Frontal cortex (tissue), 4 donors: Measurements from ENCODE around the gene RARG. TPM values are rescaled to one million over a fixed set of nuclear protein-coding genes. Genes with fewer than 3 reads are reported as not detected.
"Not testable (repeated sequence)": the region's sequence is repeated elsewhere in the genome, so short reads cannot be mapped to it uniquely, and the experiment has no call there.

Experiments used
- DNase-seq, 2 donors: peaks; one replicate each; pipeline ENCODE4 v3.0.0; 2012; ENCODE audit warnings: low spot score in 2 of 2
- FAIRE-seq: peaks from 2 replicates; lab custom pipeline; 2012; peaks lifted over from hg19 to GRCh38; lab: Jason Lieb, UNC
- total RNA-seq: library from RNA; depleted of rRNA; stranded (reverse); fragments of >200 nt; gene quantifications from one replicate; pipeline ENCODE4 v1.2.3, GENCODE V29; 2014
- donor health status: control.
- donor health status: control.
- donor health status: control.

The RARG gene
- total RNA-seq, 1 donor from 2014 or later: 1.6 TPM

DNA sequence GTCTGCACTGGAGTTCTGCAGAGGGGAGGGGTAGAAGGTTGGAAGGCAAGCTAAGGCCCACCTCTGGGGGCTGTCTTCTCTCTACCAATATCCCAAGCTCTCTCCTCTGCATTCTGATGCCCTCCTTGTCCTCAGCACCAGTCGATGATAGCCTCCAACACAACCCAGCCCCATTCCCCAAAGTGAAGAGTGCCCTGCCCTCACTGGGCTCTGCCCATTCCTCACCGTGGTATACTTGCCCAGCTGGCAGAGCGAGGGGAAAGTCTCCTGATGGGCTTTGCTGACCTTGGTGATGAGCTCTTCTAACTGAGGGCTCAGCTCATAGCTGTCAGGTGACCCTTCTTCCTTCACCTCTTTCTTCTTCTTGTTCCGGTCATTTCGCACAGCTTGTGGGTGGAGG lies 17.8 kb downstream of the RARG start:
- FAIRE-seq: no peak

DNA sequence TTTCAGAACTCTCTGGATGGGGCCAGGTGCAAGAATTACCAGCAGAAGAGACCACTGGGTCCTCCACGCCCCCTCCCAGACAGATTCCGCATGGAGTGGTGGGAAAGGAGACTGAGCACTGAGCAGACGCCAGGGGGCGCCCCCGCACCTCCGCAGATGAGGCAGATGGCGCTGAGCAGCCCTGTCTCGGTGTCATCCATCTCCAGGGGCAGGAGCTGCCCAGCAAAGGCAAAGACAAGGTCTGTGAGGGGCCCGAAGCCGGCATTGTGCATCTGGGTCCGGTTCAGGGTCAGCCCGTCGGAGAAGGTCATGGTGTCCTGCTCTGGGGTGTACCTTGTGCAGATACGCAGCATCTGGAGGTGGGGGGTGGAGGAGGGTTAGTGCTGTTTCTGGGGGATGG lies 18.7 kb downstream of the RARG start:
- FAIRE-seq (no peak), DNase-seq (peak; percentile 81 to 89)

More for the DNA sequence above, 17.8 kb downstream of the RARG start:
- DNase-seq: no peak

DNA sequence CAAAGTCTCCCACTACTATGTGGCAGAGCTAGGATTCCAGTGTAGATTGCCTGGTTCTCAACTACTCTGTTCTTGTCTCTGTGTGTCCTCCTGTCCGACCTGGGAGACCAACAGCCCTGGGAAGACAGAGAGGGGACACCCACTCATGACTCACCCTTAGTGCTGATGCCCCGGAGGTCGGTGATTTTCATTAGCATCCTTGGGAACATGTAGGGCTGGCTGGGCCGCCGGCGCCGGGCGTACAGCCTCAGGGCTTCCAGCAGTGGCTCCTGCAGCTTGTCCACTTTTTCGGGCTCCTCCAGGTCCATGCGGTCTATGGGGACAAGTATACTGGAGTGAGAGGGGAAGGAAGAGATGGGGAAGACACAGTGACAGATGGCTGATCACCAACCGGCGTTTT lies 19.1 kb downstream of the RARG start:
- FAIRE-seq: no peak

DNA sequence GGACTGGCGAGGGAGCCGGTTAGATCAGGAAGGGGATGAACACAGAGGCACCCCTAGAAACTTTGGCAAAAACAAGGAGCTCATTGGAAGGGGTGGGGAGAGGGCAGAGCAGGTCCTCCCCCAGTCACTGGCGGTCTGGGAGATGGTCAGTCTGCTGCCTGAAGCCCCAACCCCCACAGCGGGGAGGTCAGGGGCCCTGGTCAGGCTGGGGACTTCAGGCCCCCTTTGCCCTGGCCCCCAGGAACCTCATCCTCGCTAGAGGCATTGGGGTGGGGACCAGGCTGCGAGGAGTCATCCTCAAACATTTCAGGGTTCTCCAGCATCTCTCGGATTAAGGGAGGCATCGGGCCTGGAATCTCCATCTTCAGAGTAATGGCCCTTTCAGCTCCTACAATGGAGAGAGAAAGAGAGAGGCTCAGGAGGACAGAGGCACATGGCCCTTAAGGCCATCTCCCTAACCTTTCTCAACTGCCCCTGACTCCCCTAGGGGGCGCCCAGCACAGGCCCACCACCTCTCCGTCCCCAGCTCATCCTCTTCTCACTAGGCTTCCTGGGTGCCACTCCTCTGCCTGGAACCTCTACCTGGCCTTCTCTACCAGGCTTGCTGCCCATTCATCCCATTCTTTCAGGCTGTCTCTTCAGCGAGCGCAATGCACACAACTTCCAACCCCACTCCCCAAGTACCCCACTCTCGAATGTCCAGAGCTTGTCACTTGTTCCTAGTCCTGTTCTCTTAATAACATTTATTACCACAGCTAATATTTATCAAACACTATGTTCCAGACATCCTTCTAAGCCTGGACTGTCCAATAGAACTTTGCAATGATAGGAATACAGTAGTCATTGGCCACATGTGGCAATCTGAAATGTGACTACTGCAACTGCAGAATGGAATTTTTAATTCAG lies 20.3 kb downstream of the RARG start:
- no peak for FAIRE-seq
- DNase-seq: no peak

More for the DNA sequence above, 19.1 kb downstream of the RARG start:
- no peak for DNase-seq

DNA sequence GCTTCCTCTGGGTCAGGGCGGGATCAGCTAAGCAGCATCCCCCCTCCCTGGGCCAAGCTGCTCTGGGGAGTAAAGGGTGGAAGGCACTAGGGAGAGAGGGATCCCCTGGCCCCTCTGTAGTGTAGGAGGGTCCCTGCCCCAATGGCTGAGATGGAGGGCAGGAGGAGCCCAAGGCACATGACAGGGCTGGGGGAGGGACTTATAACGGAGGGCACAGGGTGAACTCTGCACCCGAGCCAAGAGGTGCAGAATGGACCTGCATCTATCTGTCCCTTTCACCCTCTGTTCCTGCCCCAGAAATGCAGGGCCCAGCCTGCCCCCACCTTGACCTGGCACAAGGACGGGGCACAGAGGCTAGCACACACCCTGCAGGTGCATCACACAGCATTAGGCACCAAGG lies 21.2 kb downstream of the RARG start:
- FAIRE-seq (no peak), DNase-seq (no peak)

DNA sequence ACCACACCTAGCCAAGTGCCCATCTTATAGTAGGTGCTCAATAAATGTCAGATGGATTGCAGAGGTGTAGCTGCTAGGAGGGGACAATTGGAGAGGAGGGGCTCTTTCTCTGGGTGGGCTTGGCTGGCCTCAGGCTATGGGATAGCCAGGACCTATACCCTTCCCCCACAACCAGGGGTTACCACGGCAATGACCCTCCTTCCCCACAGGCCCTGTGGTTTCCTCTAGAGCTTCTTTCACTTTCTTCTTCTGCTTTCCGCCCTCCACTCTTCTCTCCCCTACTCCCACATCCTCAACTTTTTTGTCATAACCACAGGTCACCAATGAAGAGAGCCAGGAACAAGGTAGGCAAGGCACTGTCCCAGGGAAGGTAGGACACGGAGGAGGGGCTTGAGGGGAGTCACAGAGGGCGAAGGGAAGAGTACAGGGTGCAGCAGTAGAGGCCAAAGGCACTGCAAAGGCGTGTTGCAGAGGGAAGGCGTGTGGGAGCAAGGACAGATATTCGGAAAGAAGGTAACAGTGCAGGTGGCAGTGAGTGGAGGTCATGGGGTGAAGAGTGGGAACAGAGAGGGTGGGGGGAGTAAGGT lies 23.0 kb downstream of the RARG start:
- FAIRE-seq (no peak), DNase-seq (no peak)

DNA sequence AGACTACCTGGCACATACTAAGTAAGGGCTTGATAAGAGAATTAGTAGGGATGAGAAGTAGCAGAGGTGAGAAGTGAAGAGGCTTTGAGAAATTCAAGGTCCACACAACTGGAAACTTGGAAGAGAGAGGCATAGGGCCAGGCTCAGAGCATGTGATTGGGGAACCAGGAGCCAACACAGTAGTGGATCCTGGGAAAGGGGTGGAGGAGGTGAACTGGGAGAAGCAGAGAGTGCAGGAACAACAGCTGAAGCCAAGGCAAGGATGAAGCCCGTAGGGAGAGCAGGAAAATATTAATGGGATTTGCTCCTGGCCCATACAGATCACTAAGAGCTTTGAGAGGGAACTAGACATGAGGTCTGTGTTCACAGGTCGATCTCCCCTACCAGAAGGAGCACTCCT lies 23.6 kb downstream of the RARG start:
- DNase-seq (no peak), FAIRE-seq (no peak)

DNA sequence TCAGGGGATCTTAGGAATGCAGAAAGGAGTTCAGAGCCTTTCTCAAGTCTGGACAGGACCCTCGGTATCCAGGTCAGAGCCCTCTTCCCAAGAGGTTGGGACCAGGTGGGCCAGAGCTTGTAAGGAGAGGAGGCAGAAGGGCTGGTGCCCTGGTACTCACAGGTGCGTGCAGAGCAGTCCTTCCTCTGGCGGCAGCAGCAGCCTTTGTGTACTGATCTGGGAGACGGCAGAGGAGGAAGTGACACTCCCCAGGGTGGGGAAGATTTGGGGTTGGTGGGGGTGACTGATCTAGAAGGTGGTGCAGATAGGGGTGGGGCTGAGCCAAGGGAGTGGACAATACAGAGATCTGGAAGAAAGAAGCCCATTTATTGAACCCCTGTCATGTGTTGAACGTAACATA lies 25.0 kb downstream of the RARG start, which contains the start of gene ITGB7:
Gene ITGB7, minus strand, starts transcription at position 210 of the 400 bp plus-strand sequence. CDS start 6,808 bp downstream, outside the sequence.
- DNase-seq (no peak), FAIRE-seq (no peak)

DNA sequence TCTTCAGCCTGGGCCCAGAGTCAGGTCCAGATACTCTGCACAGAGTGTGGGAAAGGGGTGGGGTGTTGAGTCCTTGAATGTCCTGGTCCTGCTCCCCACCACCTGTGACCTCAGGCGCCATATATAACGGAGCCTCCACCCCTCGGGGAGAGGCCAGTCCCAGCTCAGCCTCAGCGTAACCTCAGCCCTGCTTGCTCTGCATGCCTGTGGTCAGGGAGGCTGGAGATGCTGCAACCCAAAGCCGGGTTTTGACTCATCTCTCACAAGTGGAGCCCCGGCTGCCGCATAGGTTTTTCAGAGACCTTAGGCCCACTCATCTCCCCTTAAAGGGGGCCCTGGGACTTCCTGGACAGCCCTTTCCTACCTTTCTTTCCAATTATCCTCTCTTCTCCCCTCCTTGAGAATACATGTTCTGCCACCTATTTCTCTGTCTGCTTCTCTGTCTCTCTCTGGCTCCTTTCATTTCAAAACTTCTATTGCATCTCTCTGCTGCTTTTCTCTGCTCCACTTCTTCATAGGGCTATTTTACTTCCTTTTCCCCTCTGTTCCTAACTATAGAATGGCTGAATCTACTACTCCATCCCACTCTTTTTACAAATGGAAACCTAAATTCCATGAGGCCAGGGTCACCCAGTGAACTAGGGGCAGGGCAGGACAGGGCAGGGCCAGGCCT lies 26.1 kb downstream of the RARG start:
- DNase-seq (no peak), FAIRE-seq (no peak)

DNA sequence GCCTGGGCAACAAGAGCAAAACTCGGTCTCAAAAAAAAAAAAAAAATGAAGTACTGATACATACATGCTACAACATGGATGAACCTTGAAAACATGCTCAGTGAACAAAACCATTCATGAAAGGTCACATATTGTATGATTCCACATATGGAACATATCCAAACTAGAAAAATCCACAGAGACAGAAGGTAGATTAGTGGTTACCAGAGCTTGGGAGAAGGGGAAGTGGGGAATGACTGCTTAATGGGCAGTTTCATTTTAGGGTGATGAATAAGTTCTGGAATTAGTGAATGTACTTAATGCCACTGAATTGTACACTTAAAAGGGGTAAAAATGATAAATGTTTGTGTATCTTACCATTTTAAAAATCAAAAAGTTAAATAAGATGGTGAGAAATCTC lies 27.7 kb downstream of the RARG start:
- no peak for FAIRE-seq
- DNase-seq: no peak

DNA sequence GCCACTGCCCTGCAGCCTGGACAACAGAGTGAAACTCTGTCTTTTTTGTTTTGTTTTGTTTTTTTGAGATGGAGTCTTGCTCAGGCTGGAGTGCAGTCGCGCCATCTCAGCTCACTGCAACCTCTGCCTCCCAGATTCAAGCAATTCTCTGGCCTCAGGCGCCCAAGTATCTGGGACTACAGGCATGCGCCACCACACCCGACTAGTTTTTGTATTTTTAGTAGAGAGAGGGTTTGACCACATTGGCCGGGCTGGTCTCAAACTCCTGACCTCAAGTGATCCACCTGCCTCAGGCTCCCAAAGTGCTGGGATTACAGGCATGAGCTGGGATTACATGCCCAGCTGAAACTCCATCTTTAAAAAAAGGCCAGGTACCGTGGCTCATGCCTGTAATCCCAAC lies 29.7 kb downstream of the RARG start:
- not testable (repeated sequence) for DNase-seq, FAIRE-seq

DNA sequence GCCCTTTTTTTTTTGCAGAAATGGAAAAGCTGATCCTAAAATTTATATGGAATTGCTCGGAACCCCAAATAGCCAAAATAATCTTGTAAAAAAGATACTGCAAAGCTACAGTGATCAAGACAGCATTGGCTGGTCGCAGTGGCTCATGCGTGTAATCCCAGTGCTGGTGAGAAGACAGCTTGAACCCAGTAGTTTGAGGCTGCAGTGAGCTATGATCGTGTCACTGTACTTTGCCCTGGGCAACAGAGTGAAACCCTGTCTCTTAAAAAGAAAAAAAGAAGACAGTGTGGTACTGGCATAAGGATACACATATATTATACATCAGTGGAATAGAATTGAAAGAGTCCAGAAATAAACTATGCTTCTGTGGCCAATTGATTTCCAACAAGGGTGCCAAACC lies 30.4 kb downstream of the RARG start:
- FAIRE-seq: no peak

DNA sequence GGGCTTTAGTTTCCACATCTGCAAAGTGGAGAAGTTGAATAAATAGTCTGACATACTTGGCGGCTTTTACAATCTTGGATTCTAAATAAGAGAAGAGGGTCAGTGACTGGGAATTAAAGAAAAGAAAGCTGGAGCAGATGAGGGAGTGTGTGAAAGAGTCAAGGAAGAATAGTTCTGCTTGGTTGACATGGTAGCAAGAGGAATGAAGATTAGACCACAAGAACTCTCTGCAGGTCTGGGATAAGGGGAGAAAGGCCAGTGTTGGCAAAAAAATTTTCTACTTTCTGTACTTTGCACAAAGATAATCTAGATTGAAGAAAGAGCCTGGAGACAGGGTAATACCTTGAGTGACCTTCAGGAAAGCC lies 30.9 kb downstream of the RARG start:
- DNase-seq: no peak
- FAIRE-seq: no peak

More for the DNA sequence above, 30.4 kb downstream of the RARG start:
- no peak for DNase-seq

DNA sequence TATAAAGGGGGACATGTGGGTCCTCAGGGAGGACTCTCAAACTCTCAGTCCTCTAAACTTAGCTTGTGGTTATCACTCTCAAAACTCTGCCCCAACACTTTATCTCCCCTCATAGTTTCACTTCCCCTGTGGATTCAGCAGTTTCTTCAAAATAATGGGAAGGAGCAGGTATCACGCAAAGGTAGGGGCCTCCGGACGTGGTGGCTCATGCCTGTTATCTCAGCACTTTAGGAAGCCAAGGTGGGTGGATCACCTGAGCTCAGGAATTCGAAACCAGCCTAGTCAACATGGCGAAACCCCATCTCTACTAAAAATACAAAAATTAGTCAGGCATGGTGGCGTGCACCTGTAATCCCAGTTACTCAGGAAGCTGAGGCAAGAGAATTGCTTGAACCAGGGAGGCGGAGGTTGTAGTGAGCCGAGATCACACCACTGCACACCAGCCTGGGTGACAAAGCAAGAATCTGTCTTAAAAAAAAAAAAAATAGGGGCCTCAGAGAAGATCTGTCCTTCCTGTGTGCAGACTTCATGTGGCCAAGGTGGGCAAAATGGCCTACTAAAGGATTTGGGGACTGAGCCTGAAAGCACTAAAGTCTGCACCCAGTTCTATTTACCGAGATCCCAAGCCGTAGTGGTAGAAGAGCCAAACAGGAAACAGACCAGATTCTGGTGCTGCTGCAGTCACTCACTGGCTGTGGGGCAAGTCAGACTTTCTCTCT lies 31.4 kb downstream of the RARG start:
- no peak for FAIRE-seq
- DNase-seq: no peak

DNA sequence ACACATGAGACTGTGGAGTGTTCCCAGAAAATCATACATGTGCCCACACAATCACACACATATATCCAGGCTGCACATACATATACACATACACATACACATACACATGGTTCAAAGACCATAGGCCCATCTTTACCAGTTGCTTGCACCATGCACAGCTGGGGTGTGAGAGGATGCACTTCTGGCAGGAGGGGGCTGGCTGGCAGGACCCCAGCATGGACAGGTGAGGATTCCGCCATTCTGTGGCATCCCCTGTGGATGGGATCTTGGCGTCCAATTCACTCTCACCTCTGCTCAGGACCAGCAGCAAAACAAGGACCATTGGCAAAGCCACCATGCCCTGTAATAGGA lies 31.9 kb downstream of the RARG start:
- no peak for DNase-seq
- no peak for FAIRE-seq

DNA sequence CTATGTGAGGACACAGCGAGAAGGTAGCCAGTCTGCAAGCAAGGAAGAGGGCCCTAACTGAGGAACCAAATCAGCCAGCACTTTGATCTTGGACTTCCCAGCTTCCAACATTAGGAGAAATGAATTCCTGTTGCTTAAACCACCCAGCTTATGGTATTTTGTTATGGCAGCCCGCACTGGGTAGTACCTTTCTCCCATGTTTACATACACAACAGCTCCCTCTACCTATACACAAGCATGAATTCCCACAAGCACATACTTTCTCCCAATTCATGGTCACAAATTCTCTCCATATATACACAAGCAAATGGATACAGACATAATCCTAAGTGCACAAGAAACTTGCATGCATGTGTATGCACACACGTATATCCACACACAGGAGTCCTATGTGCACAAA lies 32.3 kb downstream of the RARG start:
- DNase-seq: no peak
- FAIRE-seq: no peak

DNA sequence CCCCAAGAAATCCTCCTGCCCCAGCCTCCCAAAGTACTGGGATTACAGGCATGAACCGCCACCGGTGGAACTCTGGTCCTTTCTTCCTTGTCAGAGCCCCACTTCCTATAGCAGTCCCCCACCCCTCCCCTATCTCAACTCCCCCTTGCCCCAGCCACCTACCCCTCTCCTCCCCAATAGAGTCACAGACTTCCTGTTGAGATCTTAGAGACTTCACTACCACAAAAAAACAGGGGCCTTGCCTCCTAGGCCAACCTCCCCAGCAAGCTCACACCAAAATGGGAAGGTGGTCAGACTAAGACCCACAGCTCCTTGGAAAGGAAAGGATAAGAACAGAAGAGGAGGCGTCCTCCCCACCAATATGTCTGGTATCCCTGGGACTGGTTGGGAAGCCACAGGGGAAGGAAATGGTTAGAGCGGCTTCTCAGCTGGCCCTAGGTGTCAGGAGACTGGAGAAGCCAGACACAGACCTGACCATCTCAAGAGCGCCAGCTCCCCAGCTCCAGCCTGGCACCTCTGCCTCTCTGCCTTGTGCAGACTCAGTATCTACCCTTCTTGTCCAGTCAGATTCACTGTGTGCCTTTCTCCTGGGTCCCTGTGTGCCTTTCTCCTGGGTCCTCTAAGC lies 33.4 kb downstream of the RARG start:
- DNase-seq: no peak
- no peak for FAIRE-seq

DNA sequence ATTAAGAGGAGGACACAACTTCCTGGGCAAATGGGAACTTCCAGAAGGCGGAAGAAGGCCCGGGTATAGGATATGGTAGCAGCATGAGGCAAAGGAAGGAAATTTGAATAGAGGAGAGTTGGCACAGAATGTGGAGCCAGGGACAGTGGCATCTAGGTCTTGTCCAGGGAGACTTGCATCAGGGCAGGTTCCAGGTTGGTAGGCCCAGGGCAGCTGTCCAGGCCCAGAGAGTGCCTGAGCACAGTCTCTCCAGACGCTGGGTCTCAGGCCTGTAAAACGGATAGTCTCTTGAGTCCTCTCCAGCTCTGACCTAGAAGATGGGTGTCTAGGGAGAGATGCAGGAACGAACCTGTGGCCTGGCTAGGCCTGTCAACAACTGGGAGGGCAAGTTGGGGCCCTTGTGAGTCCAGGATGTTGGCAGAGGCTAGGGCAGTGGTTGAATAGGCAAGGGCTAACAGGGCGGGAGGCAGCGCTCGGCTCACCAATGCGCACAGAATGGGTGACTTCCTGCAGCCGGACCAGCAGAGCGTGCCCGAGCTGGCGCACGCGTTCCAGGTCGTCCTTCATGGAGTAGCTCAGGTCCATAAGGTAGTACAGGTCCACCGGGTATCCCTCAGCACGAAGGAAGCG lies 34.9 kb downstream of the RARG start:
- no peak for FAIRE-seq
- no peak for DNase-seq

DNA sequence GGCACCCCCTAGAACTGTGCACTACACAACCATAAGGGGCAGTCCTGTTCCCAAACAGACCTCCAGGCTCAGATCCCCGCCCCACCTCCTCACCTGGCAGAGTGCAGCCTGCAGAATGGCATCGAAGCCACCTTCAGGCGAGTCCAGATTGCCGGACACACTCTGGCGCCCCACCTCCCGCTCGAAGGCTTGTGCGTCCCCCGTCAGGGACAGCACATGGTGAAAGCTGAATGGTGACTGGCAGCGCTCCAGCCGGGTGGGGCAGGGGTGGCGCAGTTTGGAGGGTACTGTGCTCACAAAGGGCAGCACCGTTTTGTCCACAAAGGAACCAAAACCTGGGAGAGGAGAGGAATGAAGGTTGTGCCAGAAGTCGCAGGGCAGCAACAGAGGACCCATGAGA lies 35.5 kb downstream of the RARG start:
- DNase-seq (no peak), FAIRE-seq (no peak)
